EH (cell line): ENCODE measurements around the gene CHD9NB.

Experiments
- DNase-seq: peaks from one replicate; pipeline ENCODE4 v3.0.0-alpha.2; 2015; ENCODE audit warnings: low read depth

Gene CHD9NB

DNA sequence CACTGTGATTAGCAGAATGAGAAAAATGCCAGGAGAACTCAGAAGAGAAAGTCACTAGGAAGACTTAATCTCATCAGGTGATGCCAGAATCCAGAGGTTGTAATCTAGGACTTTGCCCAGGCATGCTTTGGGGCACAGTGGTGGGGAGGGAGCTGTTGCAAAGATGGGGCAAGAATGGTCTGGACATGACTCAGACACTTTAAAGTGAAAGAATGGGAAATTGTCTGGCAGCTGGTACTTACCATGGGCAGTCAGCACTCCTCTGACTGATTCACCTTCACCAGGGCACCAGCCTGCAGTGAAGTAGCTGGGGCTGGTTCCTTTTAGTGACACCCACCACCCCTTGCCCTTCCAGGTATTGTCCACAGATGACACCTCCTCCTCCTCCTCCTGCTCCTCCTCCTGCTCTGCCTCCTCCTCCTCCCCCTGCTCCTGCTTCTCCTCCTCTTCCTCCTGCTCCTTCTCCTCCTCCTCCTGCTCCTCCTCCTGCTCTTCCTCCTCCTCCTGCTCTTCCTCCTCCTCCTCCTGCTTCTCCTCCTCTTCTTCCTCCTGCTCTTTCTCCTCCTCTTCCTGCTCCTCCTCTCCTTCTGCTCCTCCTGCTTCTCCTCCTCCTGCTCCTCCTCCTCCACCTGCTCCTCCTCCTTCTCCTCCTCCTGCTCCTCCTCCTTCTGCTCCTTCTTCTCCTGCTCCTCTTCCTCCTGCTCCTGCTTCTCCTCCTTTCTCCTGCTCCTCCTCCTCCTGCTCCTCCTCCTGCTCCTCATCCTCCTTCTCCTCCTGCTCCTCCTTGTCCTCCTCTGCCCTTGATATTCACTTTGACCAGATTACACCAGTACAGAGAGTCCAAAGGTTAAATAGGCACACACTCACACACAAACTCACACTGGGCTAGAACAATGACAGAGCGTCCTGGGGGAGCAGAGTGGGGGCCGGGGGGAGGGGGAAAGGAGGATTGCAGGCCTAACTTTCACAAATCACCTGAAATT lies at the start of gene CHD9NB:
CHD9NB (minus strand) TSS at position 379 of the 983 bp plus-strand sequence. CDS start 8,739 bp downstream, outside the sequence.
- DNase-seq = peak; percentile 89

DNA sequence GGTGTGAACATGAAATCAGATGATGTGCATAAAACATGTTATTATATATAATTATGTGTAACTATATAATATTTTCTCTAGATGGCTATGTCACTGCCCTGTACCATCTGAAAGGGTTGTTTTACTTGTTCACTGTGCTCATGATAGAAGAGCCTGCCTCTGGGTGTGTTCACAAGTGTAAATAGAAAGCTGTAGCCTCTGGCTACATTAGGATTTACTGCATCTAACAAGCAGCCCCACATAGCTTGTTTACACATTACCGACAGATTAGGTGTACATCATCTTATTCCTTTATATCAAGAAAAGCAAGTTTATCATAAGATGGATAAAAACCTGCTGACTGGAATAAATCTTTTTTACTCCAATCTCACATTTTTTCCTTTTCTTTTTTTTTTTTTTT lies 48.2 kb upstream of the CHD9NB start:
- no peak for DNase-seq

DNA sequence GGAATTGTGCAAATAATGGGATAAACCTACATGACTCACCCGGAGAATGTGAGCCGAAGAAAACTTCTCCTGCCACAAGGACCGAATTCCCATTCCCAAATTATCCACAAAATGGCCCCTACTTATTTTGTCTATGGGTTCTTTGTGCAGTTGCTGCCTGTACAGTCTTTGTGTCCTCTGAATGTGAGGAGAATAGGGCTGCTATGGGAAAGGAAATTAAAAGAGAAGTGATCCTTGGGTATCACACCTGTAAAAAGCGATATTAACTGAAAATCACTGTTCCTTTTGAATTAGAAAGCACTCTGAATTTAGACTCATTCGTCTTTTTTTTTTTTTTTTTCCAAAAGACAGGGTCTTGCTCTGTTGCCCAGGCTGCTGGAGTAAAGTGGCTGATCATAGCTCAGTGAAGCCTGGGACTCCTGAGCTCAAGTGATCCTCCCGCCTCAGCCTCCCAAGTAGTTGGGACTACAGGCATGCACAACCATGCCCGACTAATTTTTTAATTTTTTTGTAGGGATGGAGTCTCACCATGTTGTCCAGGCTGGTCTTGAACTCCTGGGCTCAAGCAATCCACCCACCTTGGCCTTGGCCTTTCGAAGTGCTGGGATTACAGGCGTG lies 47.5 kb upstream of the CHD9NB start:
- no peak for DNase-seq

DNA sequence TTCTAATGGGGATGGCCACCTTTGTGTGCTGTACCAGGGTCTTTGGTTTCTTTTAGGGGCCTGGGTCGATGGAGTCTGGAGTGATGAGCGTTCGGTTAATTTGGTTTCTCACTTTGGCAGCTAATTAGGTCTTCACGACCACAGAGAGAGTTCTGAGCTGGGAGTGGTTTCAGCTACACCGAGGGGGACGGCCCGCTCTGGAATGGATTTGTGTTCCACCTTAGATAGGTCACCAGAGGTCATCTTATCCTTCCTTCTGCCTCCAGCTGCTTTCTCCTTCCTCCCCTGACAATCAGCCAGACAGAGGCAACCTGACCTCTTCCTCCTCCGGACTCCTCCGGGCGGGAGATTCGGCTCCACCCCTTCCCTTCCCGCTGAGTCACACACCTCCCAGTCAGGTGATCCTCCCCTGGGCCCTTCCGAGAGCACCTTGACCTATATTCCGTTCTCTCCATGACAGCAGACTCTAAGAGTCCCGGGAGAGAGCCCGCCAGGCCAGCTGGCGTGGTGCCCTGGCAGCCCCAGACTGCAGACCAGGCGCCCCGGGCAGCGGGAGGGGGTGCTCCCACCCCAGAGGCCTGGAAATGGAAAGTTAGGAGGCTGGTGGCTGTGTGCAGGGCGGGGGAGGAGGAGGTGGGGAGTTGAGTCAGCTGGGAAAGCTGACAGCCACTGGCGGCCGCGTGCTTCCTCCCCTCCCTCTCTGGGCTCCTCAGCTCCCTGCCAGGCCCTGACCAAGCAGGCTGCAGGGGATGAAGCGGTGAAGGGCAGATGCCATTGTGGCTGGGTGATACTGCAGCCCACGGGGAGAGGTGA lies 46.8 kb upstream of the CHD9NB start:
- peak; percentile 95 for DNase-seq

DNA sequence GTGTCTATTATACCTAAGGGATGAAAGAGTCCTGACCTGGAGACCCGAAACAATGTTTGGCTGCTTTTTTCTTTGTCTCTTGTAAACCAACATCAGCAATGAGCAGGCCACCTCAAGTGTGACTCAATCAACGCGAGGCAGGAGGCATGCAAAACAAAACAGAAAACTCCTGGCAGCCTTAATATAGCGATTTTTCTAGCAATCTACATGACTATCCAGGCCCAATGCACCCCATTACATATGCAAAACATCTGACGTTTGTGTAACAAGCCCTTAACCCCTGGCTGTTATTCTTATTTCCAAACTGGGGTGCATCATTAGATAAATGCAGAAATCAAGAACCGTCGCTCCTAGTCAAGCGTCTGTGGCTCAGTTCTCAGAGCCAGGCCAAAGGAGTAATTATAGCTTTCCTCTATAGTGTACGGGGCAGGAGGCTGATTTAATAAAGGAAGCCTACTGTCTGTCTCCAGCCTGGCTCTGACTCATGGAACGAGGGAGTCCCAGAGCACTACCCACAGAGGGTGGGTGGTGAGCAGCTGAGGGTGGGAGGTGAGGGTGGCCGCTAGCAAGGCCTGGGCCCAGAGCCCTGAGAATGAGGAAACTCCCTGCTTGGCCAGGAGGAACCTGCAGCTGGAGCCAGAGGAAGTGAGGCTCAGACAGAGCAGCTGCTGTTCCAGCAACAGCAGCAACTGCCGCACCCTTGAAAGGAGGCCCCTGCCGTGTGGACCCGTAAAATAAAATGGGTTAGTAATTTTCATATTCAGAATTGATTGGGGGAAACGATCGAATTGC lies 46.0 kb upstream of the CHD9NB start:
- peak; percentile 94 for DNase-seq

DNA sequence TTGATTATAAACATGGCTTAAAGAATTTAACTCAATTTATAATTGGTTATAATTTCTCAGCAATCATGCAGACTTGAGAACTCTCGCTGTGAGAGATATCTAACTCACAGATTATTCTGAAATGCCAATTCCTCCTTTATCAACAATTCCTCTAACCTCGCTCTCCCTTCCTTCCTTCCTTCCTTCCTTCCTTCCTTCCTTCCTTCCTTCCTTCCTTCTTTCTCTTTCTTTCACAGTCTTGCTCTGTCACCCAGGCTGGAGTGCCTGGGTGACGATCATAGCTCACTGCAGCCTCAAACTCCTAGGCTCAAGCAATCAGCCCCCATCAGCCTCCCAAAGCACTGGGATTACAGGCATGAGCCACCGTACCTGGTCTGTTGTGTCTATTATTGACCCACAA lies 44.5 kb upstream of the CHD9NB start:
- DNase-seq = no peak

DNA sequence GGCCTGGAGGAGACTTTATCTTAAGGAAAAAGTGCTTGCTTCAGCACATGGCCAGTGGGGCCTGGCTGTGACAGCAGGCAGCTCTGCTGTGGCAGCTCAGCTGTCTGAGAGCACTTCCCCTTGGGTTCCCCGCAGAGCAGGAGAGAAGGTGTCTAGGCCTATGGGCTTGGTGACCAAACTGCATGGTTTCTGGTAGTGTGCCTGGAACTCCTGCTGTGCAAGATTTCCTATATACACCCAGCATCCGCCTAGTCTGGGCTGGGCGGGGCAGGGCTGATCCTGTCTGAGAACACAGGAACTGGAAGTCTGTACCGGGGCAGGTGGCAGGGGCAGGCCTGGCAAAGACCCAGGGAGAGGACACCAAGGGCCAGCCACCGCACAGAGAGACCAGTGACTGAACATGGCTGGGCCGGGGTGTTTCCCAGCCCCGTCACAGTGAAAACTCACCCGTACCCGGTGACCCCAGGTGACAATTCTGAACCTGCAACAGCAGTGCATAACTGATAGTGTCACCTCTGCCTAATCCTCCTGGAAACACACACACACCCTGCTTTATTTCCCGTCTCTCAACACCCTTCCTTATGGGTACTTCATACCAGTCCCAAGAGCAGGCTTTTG lies 41.4 kb upstream of the CHD9NB start:
- peak; percentile 18 for DNase-seq

DNA sequence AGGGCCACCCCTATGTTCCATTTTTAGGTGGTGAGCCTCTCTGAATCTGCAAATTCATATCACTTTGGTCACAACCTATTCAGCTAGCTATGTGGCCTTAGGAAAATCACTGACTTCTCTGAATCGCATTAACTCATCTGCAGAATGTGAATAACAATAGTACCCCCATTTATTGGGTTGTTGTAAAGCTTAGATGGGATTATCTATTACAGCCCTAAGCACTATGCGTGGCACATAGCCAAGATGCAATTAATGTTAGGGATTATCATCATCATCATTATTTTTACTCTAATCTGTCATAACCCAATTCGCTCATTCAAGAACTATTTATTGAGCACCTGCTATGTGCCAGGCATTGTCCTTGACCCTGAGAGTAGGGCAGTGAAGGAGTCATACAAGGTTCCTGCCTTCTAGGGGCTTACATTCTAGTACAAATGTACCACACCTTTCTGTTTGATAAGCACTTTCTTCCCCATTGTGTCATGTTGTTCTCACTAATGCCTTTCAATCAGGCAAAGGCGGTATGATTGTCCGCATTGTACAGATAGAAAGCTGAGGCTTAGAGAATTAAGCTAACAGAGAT lies 40.6 kb upstream of the CHD9NB start:
- DNase-seq = no peak

DNA sequence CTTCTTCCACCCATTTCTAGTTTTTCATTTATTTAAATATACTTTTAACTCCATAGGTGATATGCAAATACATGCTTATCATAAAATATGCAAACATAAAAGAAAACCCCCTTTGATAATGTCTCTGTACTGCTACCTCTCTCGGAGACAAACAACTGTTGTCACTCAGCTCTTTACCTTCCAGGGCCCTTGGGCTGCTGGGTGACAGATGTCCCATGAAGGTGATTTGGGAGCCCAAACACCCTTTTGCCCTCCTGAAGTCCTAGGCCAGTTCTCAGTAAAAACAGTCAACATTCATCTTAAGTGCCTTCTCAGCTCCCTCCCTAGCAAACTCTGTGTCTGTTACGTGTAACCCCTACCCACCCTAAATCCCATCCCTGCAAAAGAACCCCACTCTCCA lies 39.6 kb upstream of the CHD9NB start:
- DNase-seq = no peak

DNA sequence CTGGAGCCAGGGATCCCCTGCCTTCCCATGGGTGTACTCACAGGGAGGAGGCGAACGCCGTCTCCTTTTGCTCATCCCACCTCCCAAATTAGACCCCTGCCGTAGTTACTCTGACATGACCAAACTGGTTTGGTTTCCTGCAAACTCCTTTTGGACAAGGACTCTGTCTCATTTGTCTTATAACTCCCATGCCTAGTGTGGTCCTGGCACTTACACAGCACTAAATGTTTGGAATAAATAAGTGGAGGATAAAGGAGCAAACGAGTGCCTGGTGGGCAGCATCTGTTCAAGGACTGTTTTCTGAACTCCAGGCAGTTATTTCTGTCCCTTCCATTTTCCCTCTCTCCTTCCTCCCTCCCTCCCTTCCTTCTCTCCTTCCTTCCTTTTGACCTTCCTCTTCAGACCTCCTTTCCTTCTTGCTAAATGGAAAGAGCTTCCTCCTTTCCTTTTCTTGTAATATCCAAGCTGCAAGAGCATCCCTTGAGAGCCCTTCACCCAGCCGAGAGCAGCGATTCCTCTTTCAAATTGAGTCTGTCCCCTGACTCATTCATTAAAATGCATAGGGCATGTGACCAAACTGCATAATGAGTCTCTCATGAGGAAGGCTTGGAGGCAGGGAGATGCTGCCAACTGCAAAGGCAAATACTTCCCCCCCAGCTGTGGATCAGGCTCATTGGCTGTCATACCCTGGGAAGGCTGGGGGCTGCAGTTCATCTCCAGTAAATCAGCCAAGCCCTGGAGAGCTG lies 38.9 kb upstream of the CHD9NB start:
- DNase-seq = peak; percentile 95

DNA sequence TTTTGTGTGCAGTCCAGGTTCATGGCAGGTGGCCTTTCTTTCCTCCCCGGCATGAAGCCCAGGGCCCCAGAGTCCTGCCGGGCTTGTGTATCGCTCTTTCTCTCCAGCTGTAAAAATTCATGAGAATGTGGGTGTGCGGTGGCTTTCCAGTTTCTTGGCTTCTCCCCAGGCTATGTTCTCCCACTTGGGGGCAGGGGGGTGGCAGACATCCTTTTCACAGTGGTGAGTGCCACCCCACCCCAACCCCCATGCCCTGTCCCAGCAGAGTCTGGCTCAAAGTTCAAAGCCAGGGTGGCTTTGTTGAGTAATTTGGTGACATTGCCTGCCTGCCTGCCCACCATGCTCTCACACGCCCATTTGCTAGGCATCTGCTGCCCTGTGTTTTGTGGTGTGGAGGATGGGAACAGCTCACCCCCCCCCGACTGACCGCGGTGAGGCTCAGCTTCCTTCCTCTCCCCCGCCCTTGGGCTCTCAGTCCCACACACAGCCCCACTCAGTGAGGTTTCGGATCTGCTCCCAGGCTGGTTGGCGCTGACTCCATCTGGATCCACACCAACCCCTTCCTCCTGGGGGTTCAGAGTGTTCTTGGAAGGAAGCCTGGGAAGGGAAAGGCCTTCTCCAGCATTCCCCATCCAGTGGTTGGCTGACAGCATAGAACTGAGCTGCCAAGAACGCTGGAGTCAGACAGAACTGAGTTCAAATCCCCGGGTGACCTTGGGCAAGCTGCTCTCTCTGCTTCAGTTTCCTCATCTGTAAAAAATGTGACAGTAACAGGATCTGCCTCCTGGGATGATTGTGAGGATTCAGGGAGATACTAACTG lies 38.1 kb upstream of the CHD9NB start:
- DNase-seq = peak; percentile 100

DNA sequence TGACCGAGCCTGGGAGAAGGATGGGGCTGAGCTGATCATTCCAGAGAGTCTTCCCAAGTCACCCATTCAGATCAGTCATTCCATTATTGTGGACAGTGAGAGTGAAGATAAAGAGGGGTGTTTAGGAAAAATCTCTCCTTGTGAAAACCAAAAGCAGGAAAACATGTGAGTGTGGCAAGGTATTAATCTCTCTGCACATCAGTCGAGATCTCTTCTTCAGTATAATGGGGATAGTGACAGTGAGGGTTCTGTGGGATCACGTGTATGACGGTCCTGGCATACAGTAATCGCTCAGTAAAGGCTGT lies 37.5 kb upstream of the CHD9NB start:
- DNase-seq = no peak

DNA sequence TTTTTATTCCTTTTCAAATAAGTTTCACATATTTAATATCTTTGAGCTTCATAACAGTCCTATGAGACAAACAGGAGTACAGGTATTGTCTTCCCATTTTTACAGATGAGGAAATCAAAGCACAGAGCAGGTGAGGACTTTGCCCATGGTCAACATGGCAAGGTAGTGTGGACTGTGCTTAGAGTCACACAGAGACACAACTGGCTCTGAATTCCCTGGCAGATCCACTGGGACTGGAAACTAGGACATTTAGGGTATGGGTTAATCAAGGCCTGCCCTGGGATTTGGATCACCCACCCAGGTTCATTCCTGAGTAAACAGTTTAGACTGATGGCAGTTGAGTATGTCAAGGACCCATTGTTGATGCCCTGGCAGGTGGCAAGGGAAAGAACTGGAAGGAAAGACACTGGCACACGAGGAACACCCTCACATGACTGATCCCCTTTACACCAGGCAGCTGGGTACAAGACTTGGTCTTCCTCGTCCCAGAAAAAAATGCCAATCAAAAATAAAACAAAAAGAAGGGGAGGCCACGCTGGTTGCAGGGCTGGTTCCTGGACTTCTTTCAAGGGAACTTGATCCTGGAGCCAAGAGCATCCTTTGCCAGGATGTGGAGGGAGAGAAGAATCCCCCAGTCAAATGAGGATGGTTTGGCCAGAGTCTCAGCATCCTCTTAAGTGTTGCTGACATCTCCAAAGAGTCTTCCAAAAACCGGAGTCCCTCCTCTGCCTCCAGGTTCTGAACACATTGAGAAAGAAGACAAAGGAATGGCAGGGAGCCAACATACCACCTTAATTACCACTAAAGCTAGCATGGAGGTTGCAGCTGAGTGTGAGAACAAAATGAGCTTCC lies 37.0 kb upstream of the CHD9NB start:
- peak; percentile 61 for DNase-seq

DNA sequence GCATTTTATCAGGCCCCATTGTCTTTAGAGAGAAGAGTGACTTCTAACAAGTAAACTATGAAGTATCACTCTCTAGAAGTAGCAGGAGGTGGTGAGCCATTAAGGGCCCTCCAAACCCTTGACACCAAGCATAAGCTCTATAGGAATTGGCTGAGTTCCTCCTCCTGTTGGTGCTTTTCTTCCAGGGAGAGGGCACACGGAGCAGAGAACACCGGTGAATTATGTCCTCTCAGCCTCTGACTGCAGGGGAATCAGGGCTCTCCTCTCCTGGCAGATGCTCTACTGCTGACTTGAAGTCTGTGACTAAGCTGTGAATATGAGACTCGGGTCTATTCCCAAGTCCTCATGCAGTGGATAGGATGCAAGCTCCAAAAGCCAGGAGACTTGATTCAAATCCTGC lies 34.4 kb upstream of the CHD9NB start:
- DNase-seq = peak; percentile 50

DNA sequence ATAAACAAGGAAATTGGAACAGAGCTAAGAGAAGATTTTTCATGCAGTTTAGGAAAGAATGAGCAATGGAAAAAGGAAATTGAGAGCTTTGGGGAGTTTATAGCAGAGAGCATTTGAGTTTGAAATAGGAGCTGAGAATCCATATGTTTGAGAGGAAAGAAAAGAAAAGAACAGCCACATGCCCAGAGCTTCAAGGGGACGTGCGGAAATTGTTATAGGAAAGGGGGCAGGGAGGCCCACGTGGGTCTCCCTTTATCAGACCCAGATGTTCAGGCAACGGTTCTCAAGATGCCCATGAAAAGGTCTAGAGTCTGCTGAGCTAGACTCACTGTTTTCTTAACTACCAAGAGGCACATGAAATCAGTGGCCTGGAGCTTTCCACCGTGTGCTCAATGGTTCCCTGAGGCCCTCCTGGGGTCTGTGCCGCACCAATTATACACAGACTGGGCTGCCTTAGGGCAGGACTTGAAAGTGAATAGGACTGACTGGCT lies 33.3 kb upstream of the CHD9NB start:
- DNase-seq = peak; percentile 76

DNA sequence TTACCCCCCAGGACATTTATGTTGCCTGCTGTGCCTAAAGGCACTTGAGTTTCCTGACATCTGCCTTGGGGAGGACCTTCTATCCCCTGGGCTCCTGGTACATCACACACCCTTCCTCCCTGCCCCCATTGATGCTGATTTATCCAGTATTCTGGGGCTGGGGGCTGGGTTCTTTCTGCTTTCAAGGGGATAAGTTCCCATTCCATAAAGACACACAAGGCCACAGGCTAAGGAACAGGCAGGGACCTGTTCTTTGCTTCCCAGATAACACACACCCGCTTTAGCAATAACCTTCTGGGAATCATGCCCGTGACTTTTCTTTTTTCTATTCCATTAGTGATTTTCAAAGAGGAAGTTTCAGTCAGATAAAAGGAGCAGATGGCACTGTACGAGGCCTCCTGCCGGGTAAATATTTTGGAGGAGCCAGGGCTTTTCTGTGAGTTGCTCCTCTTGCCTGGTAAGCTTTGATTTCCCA lies 32.7 kb upstream of the CHD9NB start:
- DNase-seq = peak; percentile 53

DNA sequence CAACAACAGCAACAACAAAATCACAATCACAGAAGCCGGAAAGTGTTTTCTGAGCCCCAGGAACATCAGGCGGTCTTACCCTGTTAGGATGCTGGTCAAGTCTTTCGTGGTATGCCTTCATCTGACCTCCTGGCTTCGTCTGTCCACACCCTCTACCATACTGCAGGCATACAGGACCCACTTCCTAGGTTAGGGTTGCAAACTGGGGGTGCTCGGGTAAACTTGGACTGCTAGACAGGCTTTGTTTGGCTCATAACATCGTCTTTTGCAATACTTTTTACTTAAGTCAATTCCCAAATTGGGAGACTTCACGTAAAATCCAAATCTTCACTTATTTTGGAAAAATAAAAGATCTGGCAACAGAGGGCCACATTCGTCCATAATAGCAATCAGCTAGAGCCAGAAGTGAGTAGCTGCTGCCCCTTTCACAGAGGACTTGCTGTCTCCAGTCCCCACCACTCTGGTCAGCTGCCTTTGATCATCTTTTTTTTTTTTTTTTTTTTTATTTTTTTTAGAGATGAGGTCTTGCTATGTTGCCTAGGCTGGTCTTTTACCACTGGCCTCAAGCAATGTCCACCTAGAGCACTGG lies 32.1 kb upstream of the CHD9NB start:
- DNase-seq = no peak

DNA sequence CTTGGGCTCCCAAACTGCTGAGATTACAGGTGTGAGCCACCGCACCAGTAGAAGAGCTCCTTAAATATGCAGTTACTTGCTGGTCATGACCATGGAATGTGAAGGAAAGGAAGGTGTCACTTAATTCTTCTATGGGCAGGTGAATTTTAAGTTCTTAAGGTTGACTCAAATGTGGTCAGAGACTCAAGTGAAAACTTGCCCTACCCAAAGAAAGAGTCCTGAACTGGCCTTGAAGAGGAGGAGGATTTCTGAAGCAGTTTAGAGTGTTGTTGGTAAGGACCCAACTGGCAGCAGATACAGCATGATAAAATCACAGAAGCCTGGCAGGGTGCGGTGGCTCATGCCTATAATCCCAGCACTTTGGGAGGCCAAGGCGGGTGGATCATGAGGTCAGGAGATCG lies 31.4 kb upstream of the CHD9NB start:
- DNase-seq = no peak
